Testis (tissue), 3 donors: ENCODE results near the gene NPAS3. TPM values are rescaled to one million over a fixed set of nuclear protein-coding genes. Genes with fewer than 3 reads are reported as not detected.

ENCODE experiments used
- DNase-seq: peaks from one replicate; pipeline ENCODE4 v3.0.0-alpha.2; 2019
- H3K27ac ChIP-seq, 2 donors: fragments of 200-600 bp; sonication (generic); one replicate each; pipeline ENCODE4 v1.5.1; 2019
- H3K27me3 ChIP-seq: fragments of 200-600 bp; sonication (generic); one replicate; pipeline ENCODE4 v1.5.1; 2019
- H3K36me3 ChIP-seq: fragments of 200-600 bp; sonication (generic); one replicate; pipeline ENCODE4 v1.5.1; 2017; ENCODE audit warnings: low read depth; ENCODE audit errors: missing control alignments
- H3K4me1 ChIP-seq: fragments of 200-600 bp; sonication (generic); one replicate; pipeline ENCODE4 v1.5.1; 2019
- H3K4me3 ChIP-seq, 2 donors: fragments of 200-600 bp; sonication (generic); one replicate each; pipeline ENCODE4 v1.5.1; 2017 to 2019
- H3K9me3 ChIP-seq: fragments of 200-600 bp; sonication (generic); one replicate; pipeline ENCODE4 v1.5.1; 2017
- CTCF ChIP-seq, 3 experiments: fragments of 450-650 bp in 2 of 3; fragments of 200-600 bp in 1 of 3; sonication (generic) in 1 of 3; IDR thresholded peaks; one replicate each; pipeline ENCODE4 v1.5.1; 2016 to 2019; ENCODE audit warnings: antibody characterized with exemption in 3 of 3, mild to moderate bottlenecking in 2 of 3, moderate library complexity in 1 of 3
- POLR2A ChIP-seq: fragments of 450-650 bp; IDR thresholded peaks from one replicate; pipeline ENCODE4 v1.6.1; 2017; ENCODE audit warnings: antibody characterized with exemption, mild to moderate bottlenecking, moderate library complexity
- WGBS, 2 donors: methylation state at CpG; one replicate each; pipeline ENCODE4 v1.1.5; 2018; 5-methylcytosine and 5-hydroxymethylcytosine counted together
- intact Hi-C: fragments of 100-400 bp; cut with DNase I; formaldehyde crosslinking; loops from one replicate; pipeline ENCODE4 v1.15.1; 2023; ENCODE audit warnings: low total_unique reads
- polyA plus RNA-seq: library from polyadenylated mRNA; stranded (reverse); fragments of 350-450 nt; fragmentation: Illumina TruSeq; extraction: RNeasy Lipid Tissue Mini Kit (QIAGEN cat#74804); gene quantifications from one replicate; pipeline ENCODE4 v1.2.3, GENCODE V29; 2014; ENCODE audit warnings: low read depth, low replicate concordance; ENCODE audit not compliant: insufficient read depth
- total RNA-seq, 2 donors: library from RNA; depleted of rRNA; stranded (reverse); fragments of >200 nt; gene quantifications; one replicate each; pipeline ENCODE4 v1.2.3, GENCODE V29; 2016

NPAS3 gene
- total and polyA plus RNA-seq, 3 donors from 2014 or later, result 1.1 to 3.7 (median 1.8) TPM

GRCh38 chr14:33480071-33480886 is 541.6 kb downstream of the NPAS3 start:
- Histone ChIP-seq H3K4me3 (no peak overlapping the region), H3K9me3 (no peaks in the 10 kb centered on the region), H3K27ac (no peak overlapping the region), H3K36me3 (no peaks in the 10 kb centered on the region), H3K4me1 (no peaks in the 10 kb centered on the region), H3K27me3 (no peaks in the 10 kb centered on the region)
- no peak for DNase-seq
- TF ChIP-seq CTCF (IDR thresholded peaks at IDR 0.05) (no peak), POLR2A (no peak)
- WGBS, 2 donors, result 79 to 90% methylated on average over 7 to 9 of the region's 9 CpGs
- intact Hi-C loops, result no loop called here

GRCh38 chr14:33480887-33481184 is 542.2 kb downstream of the NPAS3 start:
- TF ChIP-seq CTCF (IDR thresholded peaks at IDR 0.05) (no peak), POLR2A (no peak)
- H3K27ac ChIP-seq, result no peak overlapping the region
- WGBS, 2 donors, result 88 to 90% methylated on average over 3 of the region's 3 CpGs
- H3K36me3 ChIP-seq, result no peaks in the 10 kb centered on the region
- no peak overlapping the region for H3K4me3 ChIP-seq
- no peaks in the 10 kb centered on the region for H3K9me3 ChIP-seq
- H3K27me3 ChIP-seq, result no peaks in the 10 kb centered on the region
- intact Hi-C loops, result no loop called here
- H3K4me1 ChIP-seq, result no peaks in the 10 kb centered on the region
- no peak for DNase-seq

- WGBS, 2 donors, result 86 to 87% methylated on average over 6 of the region's 6 CpGs
These were observed 544.4 kb downstream of the NPAS3 start for GRCh38 chr14:33483110-33483509.

GRCh38 chr14:33483541-33483940 is 544.9 kb downstream of the NPAS3 start:
- WGBS, 2 donors, result 74 to 80% methylated on average over 4 of the region's 4 CpGs
- Histone ChIP-seq H3K4me1 (no peaks in the 10 kb centered on the region), H3K36me3 (no peaks in the 10 kb centered on the region), H3K27ac (no peak overlapping the region), H3K27me3 (no peaks in the 10 kb centered on the region), H3K4me3 (no peak overlapping the region), H3K9me3 (no peaks in the 10 kb centered on the region)
- intact Hi-C loops, result no loop called here
- TF ChIP-seq CTCF (IDR thresholded peaks at IDR 0.05) (no peak), POLR2A (no peak)
- DNase-seq, result no peak

More at GRCh38 chr14:33483110-33483509, 544.4 kb downstream of the NPAS3 start:
- Histone ChIP-seq H3K4me3 (no peak overlapping the region), H3K27ac (no peak overlapping the region), H3K27me3 (no peaks in the 10 kb centered on the region), H3K4me1 (no peaks in the 10 kb centered on the region), H3K36me3 (no peaks in the 10 kb centered on the region), H3K9me3 (no peaks in the 10 kb centered on the region)
- intact Hi-C loops, result no loop called here
- no peak for DNase-seq
- no peak for TF ChIP-seq CTCF (IDR thresholded peaks at IDR 0.05)
- no peak for TF ChIP-seq POLR2A

GRCh38 chr14:33484264-33484663 is 545.6 kb downstream of the NPAS3 start:
- H3K9me3 ChIP-seq, result no peaks in the 10 kb centered on the region
- no peak overlapping the region for H3K27ac ChIP-seq
- DNase-seq, result no peak
- intact Hi-C loops, result no loop called here
- H3K4me1 ChIP-seq, result no peaks in the 10 kb centered on the region
- WGBS, 2 donors, result 52 to 65% methylated on average over 5 of the region's 5 CpGs
- H3K27me3 ChIP-seq, result no peaks in the 10 kb centered on the region
- no peak overlapping the region for H3K4me3 ChIP-seq
- TF ChIP-seq CTCF (IDR thresholded peaks at IDR 0.05) (no peak), POLR2A (no peak)
- H3K36me3 ChIP-seq, result no peaks in the 10 kb centered on the region
